ENCODE data around the gene PLEKHH2. TPM values are rescaled to one million over a fixed set of nuclear protein-coding genes. Genes with fewer than 3 reads are reported as not detected.
"Not testable (repeated sequence)": the region's sequence is repeated elsewhere in the genome, so short reads cannot be mapped to it uniquely, and the experiment has no call there.

The PLEKHH2 gene
- total and polyA plus RNA-seq, 8 donors = 1.6 to 5.3 (median 3.3) TPM

- Histone ChIP-seq H3K4me1 (no peaks in the 10 kb centered on the region), H3K9me3 (no peaks in the 10 kb centered on the region), H3K36me3 (no peaks in the 10 kb centered on the region), H3K27me3 (no peaks in the 10 kb centered on the region), H3K4me3 (peak within 1 kb of the TSS; percentile 30 to 47 (median 38)), H3K27ac (no peak within 1 kb of the TSS)
- DNase-seq (peak; percentile 50 to 82 (median 72)), ATAC-seq (peak; percentile 98 to 100 (median 99)), FAIRE-seq (peak; percentile 56)
- intact Hi-C loops (cut with DNase I) = no loop called here
- WGBS, 2 donors = 6 to 8% methylated on average over 21 to 27 of the region's 27 CpGs
- no peak for TF ChIP-seq CTCF (IDR thresholded peaks at IDR 0.05)
These were observed 39.4 kb downstream of the PLEKHH2 start, which contains the start of gene C1GALT1C1L for GRCh38 chr2:43676322-43677050. Gene C1GALT1C1L (minus strand): TSS chr2:43676429. CDS start chr2:43676322, 107 bp downstream.

GRCh38 chr2:43677783-43678182, 40.7 kb downstream of the PLEKHH2 start:
- FAIRE-seq; intact Hi-C loops (cut with DNase I); H3K36me3 ChIP-seq; H3K4me1 ChIP-seq; H3K27me3 ChIP-seq; H3K4me3 ChIP-seq; H3K9me3 ChIP-seq; ATAC-seq; H3K27ac ChIP-seq: not testable (repeated sequence)
- WGBS, 2 donors = 95 to 96% methylated on average over 18 to 32 of the region's 32 CpGs
- DNase-seq = peak in 1 of 6 donors; percentile 45

GRCh38 chr2:43685357-43685756, 48.3 kb downstream of the PLEKHH2 start:
- no peaks in the 10 kb centered on the region for H3K4me1 ChIP-seq
- no peak for DNase-seq
- H3K27me3 ChIP-seq = no peaks in the 10 kb centered on the region
- intact Hi-C loops (cut with DNase I) = no loop called here
- 76 to 77% methylated on average over 5 of the region's 5 CpGs for WGBS, 2 donors
- H3K4me3 ChIP-seq = no peak overlapping the region
- no peaks in the 10 kb centered on the region for H3K36me3 ChIP-seq
- no peak for ATAC-seq
- H3K27ac ChIP-seq = no peak overlapping the region
- FAIRE-seq = no peak
- no peaks in the 10 kb centered on the region for H3K9me3 ChIP-seq
- no peak for TF ChIP-seq CTCF (IDR thresholded peaks at IDR 0.05)

- ATAC-seq (no peak), DNase-seq (no peak), FAIRE-seq (no peak)
- 62 to 74% methylated on average over 2 of the region's 2 CpGs for WGBS, 2 donors
- Histone ChIP-seq H3K27me3 (no peaks in the 10 kb centered on the region), H3K27ac (no peak overlapping the region), H3K4me3 (no peak overlapping the region), H3K9me3 (no peaks in the 10 kb centered on the region), H3K4me1 (no peaks in the 10 kb centered on the region), H3K36me3 (no peaks in the 10 kb centered on the region)
- TF ChIP-seq CTCF (IDR thresholded peaks at IDR 0.05) = no peak
- intact Hi-C loops (cut with DNase I) = no loop called here
These were observed 52.9 kb downstream of the PLEKHH2 start for GRCh38 chr2:43689999-43690398.

DNA sequence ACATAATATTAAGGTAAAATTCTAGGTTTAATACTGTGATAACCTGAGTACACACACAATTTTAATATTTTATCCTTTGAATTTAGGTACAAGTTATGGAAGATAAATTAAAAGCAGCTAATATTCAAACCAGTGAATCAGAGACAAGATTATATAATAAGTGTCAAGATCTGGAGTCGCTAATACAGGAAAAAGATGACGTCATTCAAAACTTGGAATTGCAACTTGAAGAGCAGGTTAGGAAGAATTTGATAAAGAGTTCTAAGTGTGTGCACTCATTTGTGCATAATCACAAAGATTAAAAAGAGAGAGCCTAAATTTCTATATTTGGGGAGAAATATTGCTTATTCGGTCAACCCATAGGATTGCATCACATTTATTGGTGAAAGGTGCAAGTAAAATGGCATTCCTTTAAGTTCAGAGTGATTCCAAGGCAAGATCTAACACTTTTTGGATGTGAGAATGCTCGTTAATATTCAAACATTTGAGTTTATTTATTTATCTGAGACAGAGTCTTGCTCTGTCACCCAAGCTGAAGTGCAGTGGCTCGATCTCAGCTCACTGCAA, 55.5 kb downstream of the PLEKHH2 start:
- Histone ChIP-seq H3K4me1 (no peaks in the 10 kb centered on the region), H3K27ac (no peak overlapping the region), H3K4me3 (no peak overlapping the region), H3K36me3 (no peaks in the 10 kb centered on the region), H3K9me3 (no peaks in the 10 kb centered on the region), H3K27me3 (no peaks in the 10 kb centered on the region)
- no peak for FAIRE-seq
- no peak for TF ChIP-seq CTCF (IDR thresholded peaks at IDR 0.05)
- intact Hi-C loops (cut with DNase I) = no loop called here
- no peak for DNase-seq
- no peak for ATAC-seq
- 58 to 70% methylated on average over 5 of the region's 5 CpGs for WGBS, 2 donors

GRCh38 chr2:43698140-43698539, 61.1 kb downstream of the PLEKHH2 start:
- FAIRE-seq = not testable (repeated sequence)

More at GRCh38 chr2:43698140-43698539, 61.1 kb downstream of the PLEKHH2 start:
- DNase-seq; intact Hi-C loops (cut with DNase I); H3K4me1 ChIP-seq; H3K4me3 ChIP-seq; H3K27ac ChIP-seq; H3K36me3 ChIP-seq; H3K27me3 ChIP-seq; H3K9me3 ChIP-seq; ATAC-seq: not testable (repeated sequence)
- 83 to 85% methylated on average over 6 of the region's 6 CpGs for WGBS, 2 donors
